PC-9 (cell line): ENCODE data around the gene CWH43.

Experiments
- CTCF ChIP-seq: fragments of 200-600 bp; sonication (generic); conservative IDR thresholded peaks from 2 replicates; pipeline ENCODE4 v1.6.1; 2017; ENCODE audit warnings: mixed run types, antibody characterized with exemption, mild to moderate bottlenecking, moderate library complexity
- EZH2 ChIP-seq: fragments of 200-600 bp; sonication (generic); IDR thresholded peaks from 2 replicates; pipeline ENCODE4 v1.8.0; 2017; ENCODE audit warnings: antibody characterized with exemption, low read depth

GRCh38 chr4:48954314-48954713 lies 31.8 kb upstream of the CWH43 start:
- TF ChIP-seq CTCF (no peak), EZH2 (no peak)
